ENCODE data around the gene APEX1. TPM values are rescaled to one million over a fixed set of nuclear protein-coding genes. Genes with fewer than 3 reads are reported as not detected.

Gene APEX1
- total and polyA plus RNA-seq, 2 of the 8 experiments (the other 6 are each of a cell fraction or from before 2014, with no cell fraction given): 384 to 700 TPM

DNA sequence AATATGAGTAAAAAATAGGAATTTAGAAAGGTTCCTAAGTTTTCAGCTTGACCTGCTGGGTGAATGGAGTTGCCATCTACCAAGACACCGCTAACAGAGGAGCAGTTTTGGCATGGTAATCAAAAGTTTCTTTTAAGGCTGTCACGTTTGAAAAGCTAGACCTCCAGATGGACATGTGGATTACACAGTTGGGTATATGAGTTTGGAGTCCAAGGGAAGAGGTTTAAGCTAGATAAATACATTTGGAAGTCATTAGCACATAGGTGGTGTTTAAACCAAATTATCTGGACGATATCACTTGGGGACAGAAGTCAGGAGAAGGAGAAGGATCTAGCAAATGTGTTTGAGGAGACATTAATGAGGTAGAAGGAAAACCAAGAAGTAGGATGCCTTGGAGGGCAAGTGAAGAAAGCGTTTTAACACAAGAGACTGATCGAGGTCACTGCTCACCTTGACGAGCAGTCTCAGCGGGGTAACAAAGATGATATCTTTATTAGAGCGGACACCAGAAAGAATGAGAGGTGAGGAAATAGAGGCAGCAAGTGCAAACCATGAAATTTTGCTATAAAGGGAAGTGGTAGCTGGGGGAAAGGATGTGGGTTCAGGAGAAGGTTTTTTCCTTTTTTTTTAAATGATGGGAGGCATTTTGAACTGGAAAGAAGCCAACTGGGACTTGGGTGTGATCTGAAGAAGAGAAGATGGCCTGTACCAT is 31.8 kb downstream of the APEX1 start (continued):
- TF ChIP-seq NANOG (IDR thresholded peaks at IDR 0.05; ENCODE audit: insufficient read depth, low read depth, low read length, poor library complexity, severe bottlenecking): no peak
